HG03108 (cell line): ENCODE data around the gene ABHD12.

Experiments used
- ATAC-seq: cut with Tn5 transposase; IDR thresholded peaks from one replicate; pipeline ENCODE4 v1.9.1; 2021; ENCODE audit warnings: moderate library complexity; ENCODE audit not compliant: unreplicated experiment

The ABHD12 gene

GRCh38 chr20:25308671-25309394 lies 81.8 kb downstream of the ABHD12 start:
- no peak for ATAC-seq

GRCh38 chr20:25308083-25308491 lies 82.5 kb downstream of the ABHD12 start:
- no peak for ATAC-seq

- no peak for ATAC-seq
Measured at GRCh38 chr20:25306991-25307903, 83.4 kb downstream of the ABHD12 start.

GRCh38 chr20:25304025-25304549 lies 86.5 kb downstream of the ABHD12 start:
- ATAC-seq = no peak

- no peak for ATAC-seq
Measured at GRCh38 chr20:25303292-25304024, 87.2 kb downstream of the ABHD12 start.

GRCh38 chr20:25302596-25302995 lies 88.0 kb downstream of the ABHD12 start:
- ATAC-seq = no peak

- no peak for ATAC-seq
Measured at GRCh38 chr20:25301357-25301920, 89.2 kb downstream of the ABHD12 start.

- no peak for ATAC-seq
Measured at GRCh38 chr20:25300496-25301170, 90.0 kb downstream of the ABHD12 start.

- no peak for ATAC-seq
Measured at GRCh38 chr20:25299806-25300205, 90.8 kb downstream of the ABHD12 start.

- peak; percentile 73 for ATAC-seq
Measured at GRCh38 chr20:25297141-25297905, 93.3 kb downstream of the ABHD12 start.

- no peak for ATAC-seq
Measured at GRCh38 chr20:25296094-25297093, 94.2 kb downstream of the ABHD12 start.

GRCh38 chr20:25295386-25296093 lies 95.1 kb downstream of the ABHD12 start:
- no peak for ATAC-seq

GRCh38 chr20:25294459-25295385 lies 95.9 kb downstream of the ABHD12 start:
- peak; percentile 26 for ATAC-seq

- ATAC-seq = no peak
Measured at GRCh38 chr20:25293910-25294458, 96.7 kb downstream of the ABHD12 start.

GRCh38 chr20:25293507-25293906 lies 97.1 kb downstream of the ABHD12 start:
- no peak for ATAC-seq

GRCh38 chr20:25292176-25292891 lies 98.3 kb downstream of the ABHD12 start:
- ATAC-seq = no peak
